Right atrium auricular region (tissue), 2 donors: ENCODE results near the gene COL28A1. TPM values are rescaled to one million over a fixed set of nuclear protein-coding genes. Genes with fewer than 3 reads are reported as not detected.

Source experiments
- DNase-seq: peaks from one replicate; pipeline ENCODE4 v3.0.0-alpha.2; 2019; ENCODE audit warnings: low spot score
- H3K27ac ChIP-seq, 2 donors: fragments of 200-600 bp; sonication (generic); 1 replicate in 1 of 2; 2 replicates in 1 of 2; pipeline ENCODE4 v1.5.1; 2016 to 2019
- H3K27me3 ChIP-seq, 2 donors: fragments of 200-600 bp; sonication (generic); one replicate each; pipeline versions ENCODE4 v1.5.1 to v1.6.0; 2017 to 2019
- H3K36me3 ChIP-seq: fragments of 200-600 bp; sonication (generic); one replicate; pipeline ENCODE4 v1.5.1; 2016
- H3K4me1 ChIP-seq, 2 donors: fragments of 200-600 bp; sonication (generic); one replicate each; pipeline versions ENCODE4 v1.5.1 to v1.6.0; 2017 to 2019
- H3K4me3 ChIP-seq, 2 donors: fragments of 200-600 bp; sonication (generic); 1 replicate in 1 of 2; 2 replicates in 1 of 2; pipeline ENCODE4 v1.5.1; 2017 to 2019; ENCODE audit warnings: mild to moderate bottlenecking in 1 of 2, moderate library complexity in 1 of 2
- H3K9me3 ChIP-seq, 2 donors: fragments of 200-600 bp; sonication (generic); one replicate each; pipeline ENCODE4 v1.5.1; 2019
- total RNA-seq, 2 donors: library from RNA; depleted of rRNA; stranded (reverse); fragments of >200 nt; gene quantifications; one replicate each; pipeline ENCODE4 v1.1.0, GENCODE V29; 2016
- TF ChIP-seq, protein P1 (sequence below), 2 donors: fragments of 200-600 bp; sonication (generic); IDR thresholded peaks; one replicate each; pipeline ENCODE4 v1.5.1; 2019; ENCODE audit warnings: antibody characterized with exemption in 2 of 2

COL28A1 gene
- total RNA-seq, 2 donors from 2014 or later, result 1.5 to 2.3 TPM

DNA sequence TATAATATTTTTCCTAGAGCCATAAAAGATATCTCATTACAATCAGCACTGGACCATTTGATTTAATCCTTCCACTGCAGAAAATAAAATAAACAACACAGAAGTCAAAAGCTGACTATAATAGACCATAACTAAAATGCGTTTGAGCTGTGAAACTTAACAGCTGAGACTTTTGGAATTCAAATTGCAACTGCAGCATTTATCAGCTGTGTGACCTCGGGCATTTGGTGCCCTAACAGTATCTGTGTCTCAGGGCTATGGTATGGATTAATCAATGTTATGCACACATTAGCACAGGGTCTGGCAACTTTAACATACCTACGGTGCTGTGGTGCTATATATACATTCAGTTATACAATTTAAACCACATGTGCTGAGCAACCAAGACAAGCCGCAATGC, 160.1 kb downstream of the COL28A1 start:
- TF ChIP-seq, protein P1, sequence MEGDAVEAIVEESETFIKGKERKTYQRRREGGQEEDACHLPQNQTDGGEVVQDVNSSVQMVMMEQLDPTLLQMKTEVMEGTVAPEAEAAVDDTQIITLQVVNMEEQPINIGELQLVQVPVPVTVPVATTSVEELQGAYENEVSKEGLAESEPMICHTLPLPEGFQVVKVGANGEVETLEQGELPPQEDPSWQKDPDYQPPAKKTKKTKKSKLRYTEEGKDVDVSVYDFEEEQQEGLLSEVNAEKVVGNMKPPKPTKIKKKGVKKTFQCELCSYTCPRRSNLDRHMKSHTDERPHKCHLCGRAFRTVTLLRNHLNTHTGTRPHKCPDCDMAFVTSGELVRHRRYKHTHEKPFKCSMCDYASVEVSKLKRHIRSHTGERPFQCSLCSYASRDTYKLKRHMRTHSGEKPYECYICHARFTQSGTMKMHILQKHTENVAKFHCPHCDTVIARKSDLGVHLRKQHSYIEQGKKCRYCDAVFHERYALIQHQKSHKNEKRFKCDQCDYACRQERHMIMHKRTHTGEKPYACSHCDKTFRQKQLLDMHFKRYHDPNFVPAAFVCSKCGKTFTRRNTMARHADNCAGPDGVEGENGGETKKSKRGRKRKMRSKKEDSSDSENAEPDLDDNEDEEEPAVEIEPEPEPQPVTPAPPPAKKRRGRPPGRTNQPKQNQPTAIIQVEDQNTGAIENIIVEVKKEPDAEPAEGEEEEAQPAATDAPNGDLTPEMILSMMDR (IDR thresholded peaks at IDR 0.05), result no peak
- H3K27me3 ChIP-seq, result no peaks in the 10 kb centered on the region
- H3K4me1 ChIP-seq, result no peaks in the 10 kb centered on the region
- no peak overlapping the region for H3K4me3 ChIP-seq
- no peak for DNase-seq
- H3K36me3 ChIP-seq, result no peaks in the 10 kb centered on the region
- H3K9me3 ChIP-seq, result no peaks in the 10 kb centered on the region
- no peak overlapping the region for H3K27ac ChIP-seq

DNA sequence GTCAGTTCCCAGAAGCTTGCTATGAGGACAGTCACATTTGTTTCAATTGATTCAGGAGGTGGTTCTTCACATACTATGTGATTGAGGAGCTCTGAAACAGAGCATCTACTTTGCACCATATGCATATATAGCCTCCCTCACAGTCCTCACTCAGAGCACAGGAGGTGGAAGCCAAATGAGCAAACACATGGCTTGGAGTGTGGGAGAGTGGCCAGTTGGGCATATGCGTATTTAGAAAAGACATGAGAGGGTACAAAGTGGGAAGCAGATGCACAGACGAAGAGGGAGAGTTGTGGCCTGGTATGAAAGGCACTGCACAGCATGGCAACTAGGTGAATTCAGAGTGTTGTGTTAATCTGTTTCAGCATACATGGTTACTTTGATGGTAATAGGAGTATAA, 165.6 kb downstream of the COL28A1 start:
- no peak overlapping the region for H3K4me3 ChIP-seq
- no peaks in the 10 kb centered on the region for H3K27me3 ChIP-seq
- H3K27ac ChIP-seq, result no peak overlapping the region
- no peaks in the 10 kb centered on the region for H3K36me3 ChIP-seq
- TF ChIP-seq, protein P1 (IDR thresholded peaks at IDR 0.05), result no peak
- no peaks in the 10 kb centered on the region for H3K4me1 ChIP-seq
- no peaks in the 10 kb centered on the region for H3K9me3 ChIP-seq
- no peak for DNase-seq

- H3K36me3 ChIP-seq, result no peaks in the 10 kb centered on the region
- no peak for DNase-seq
- H3K27ac ChIP-seq, result no peak overlapping the region
- no peaks in the 10 kb centered on the region for H3K9me3 ChIP-seq
- no peak overlapping the region for H3K4me3 ChIP-seq
- H3K4me1 ChIP-seq, result no peaks in the 10 kb centered on the region
- TF ChIP-seq, protein P1 (IDR thresholded peaks at IDR 0.05), result no peak
- H3K27me3 ChIP-seq, result no peaks in the 10 kb centered on the region
These were observed 166.5 kb downstream of the COL28A1 start for GRCh38 chr7:7369134-7369533.

DNA sequence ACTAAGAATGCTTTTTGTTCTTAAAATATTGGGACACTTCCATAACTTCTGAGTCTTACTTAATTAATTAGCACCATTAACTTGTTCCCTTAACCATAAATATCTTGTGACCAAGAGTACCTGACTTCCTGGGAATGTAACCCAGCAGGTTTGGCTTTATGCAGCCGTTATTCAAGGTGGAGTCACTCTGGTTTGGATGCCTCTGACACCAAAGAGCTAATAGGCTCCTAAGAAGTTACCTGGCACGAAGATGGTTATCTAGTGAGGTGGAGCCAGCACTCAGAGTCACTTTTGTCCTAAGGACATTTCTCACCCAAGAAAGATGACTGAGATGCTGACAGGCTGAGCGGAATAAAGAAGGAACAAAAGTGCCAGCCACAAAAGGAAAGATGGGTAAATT, 181.0 kb downstream of the COL28A1 start:
- no peaks in the 10 kb centered on the region for H3K36me3 ChIP-seq
- no peaks in the 10 kb centered on the region for H3K27me3 ChIP-seq
- no peak overlapping the region for H3K4me3 ChIP-seq
- TF ChIP-seq, protein P1 (IDR thresholded peaks at IDR 0.05), result no peak
- no peak overlapping the region for H3K27ac ChIP-seq
- no peaks in the 10 kb centered on the region for H3K4me1 ChIP-seq
- no peaks in the 10 kb centered on the region for H3K9me3 ChIP-seq
- DNase-seq, result no peak

DNA sequence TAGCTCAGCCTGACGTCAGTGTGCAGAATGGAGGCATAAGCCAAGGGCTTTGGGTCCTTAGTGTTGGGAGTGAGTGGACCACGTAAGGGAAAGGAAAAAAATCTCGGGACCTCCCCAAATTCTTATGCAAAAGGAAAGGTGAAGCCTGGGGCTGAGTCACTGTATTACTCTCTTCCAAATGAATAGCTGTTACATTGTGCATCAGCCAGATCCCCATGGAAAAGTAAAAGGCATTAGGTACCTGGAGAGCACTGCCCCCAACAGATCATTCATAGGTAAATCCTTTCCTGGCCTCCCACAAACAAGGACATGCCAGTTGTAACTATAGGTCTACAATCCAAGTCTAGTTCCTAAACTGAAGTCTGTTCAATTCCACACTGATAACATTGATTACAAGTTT, 182.8 kb downstream of the COL28A1 start:
- Histone ChIP-seq H3K27me3 (no peaks in the 10 kb centered on the region), H3K4me1 (no peaks in the 10 kb centered on the region), H3K4me3 (no peak overlapping the region), H3K9me3 (no peaks in the 10 kb centered on the region), H3K36me3 (no peaks in the 10 kb centered on the region), H3K27ac (no peak overlapping the region)
- TF ChIP-seq, protein P1 (IDR thresholded peaks at IDR 0.05), result no peak
- DNase-seq, result no peak

- Histone ChIP-seq H3K27ac (no peak overlapping the region), H3K27me3 (no peaks in the 10 kb centered on the region), H3K36me3 (no peaks in the 10 kb centered on the region), H3K9me3 (no peaks in the 10 kb centered on the region), H3K4me1 (no peaks in the 10 kb centered on the region), H3K4me3 (no peak overlapping the region)
- no peak for DNase-seq
- TF ChIP-seq, protein P1 (IDR thresholded peaks at IDR 0.05), result no peak
These were observed 183.8 kb downstream of the COL28A1 start for GRCh38 chr7:7351832-7352231.
